WTC11 (cell line): ENCODE measurements around the gene TMPRSS6. TPM values are rescaled to one million over a fixed set of nuclear protein-coding genes. Genes with fewer than 3 reads are reported as not detected.

Experiments
- ATAC-seq: fragments of 200-7000 bp; cut with Tn5 transposase; 2 replicates; pipeline ENCODE4 v1.10.0; 2021; ENCODE audit warnings: mild to moderate bottlenecking, moderate library complexity
- CTCF ChIA-PET: fragments of 300-600 bp; sonication (Branson Sonifier 250); formaldehyde crosslinking; loops from one replicate; lab custom pipeline; 2021; ENCODE audit warnings: antibody characterized with exemption; lab: Charles Lee
- POLR2A ChIA-PET: fragments of 350-600 bp; sonication (Branson Sonifier 250); formaldehyde crosslinking; loops from one replicate; lab custom pipeline; 2021; ENCODE audit warnings: antibody characterized with exemption; lab: Charles Lee
- DNase-seq: peaks from one replicate; pipeline ENCODE4 v3.0.0; 2021; ENCODE audit warnings: low spot score
- H3K27ac Mint-ChIP-seq: 2 replicates; pipeline ENCODE4 v1.8.0; 2021; ENCODE audit warnings: mixed read lengths
- H3K27me3 Mint-ChIP-seq: 2 replicates; pipeline ENCODE4 v1.8.0; 2021; ENCODE audit warnings: low read depth, mild to moderate bottlenecking, moderate library complexity, mixed read lengths
- H3K36me3 Mint-ChIP-seq: 2 replicates; pipeline ENCODE4 v1.8.0; 2021; ENCODE audit warnings: mixed read lengths
- H3K4me1 Mint-ChIP-seq: 2 replicates; pipeline ENCODE4 v1.8.0; 2022; ENCODE audit warnings: mixed read lengths
- H3K4me3 Mint-ChIP-seq: 2 replicates; pipeline ENCODE4 v1.8.0; 2021; ENCODE audit warnings: mild to moderate bottlenecking, moderate library complexity, mixed read lengths
- H3K9me3 Mint-ChIP-seq: 2 replicates; pipeline ENCODE4 v1.8.0; 2021; ENCODE audit warnings: mixed read lengths
- CREB1 ChIP-seq: sonication (generic); formaldehyde crosslinking; IDR thresholded peaks from 2 replicates; pipeline ENCODE4 v1.8.0; 2023; ENCODE audit warnings: mild to moderate bottlenecking, missing genetic modification reagents
- ESRRA ChIP-seq: sonication (generic); formaldehyde crosslinking; IDR thresholded peaks from 2 replicates; pipeline ENCODE4 v1.8.1; 2022; ENCODE audit warnings: mild to moderate bottlenecking, missing genetic modification reagents, borderline replicate concordance
- FOXK1 ChIP-seq: sonication (generic); formaldehyde crosslinking; IDR thresholded peaks from 2 replicates; pipeline ENCODE4 v1.8.0; 2022; ENCODE audit warnings: mild to moderate bottlenecking, moderate library complexity, missing genetic modification reagents
- FOXP1 ChIP-seq: sonication (generic); formaldehyde crosslinking; IDR thresholded peaks from 2 replicates; pipeline ENCODE4 v1.8.0; 2022; ENCODE audit warnings: missing genetic modification reagents, mild to moderate bottlenecking, moderate library complexity, borderline replicate concordance
- FOXP4 ChIP-seq: sonication (generic); formaldehyde crosslinking; IDR thresholded peaks from 2 replicates; pipeline ENCODE4 v1.8.0; 2022; ENCODE audit warnings: mild to moderate bottlenecking, missing genetic modification reagents
- GRHL2 ChIP-seq: fragments of 250-450 bp; sonication (Bioruptor Pico); IDR thresholded peaks from 2 replicates; pipeline ENCODE4 v1.8.0; 2022; ENCODE audit warnings: mild to moderate bottlenecking, moderate library complexity; ENCODE audit not compliant: insufficient replicate concordance, severe bottlenecking
- MXD4 ChIP-seq: fragments of 250-450 bp; sonication (Bioruptor Pico); IDR thresholded peaks from 2 replicates; pipeline ENCODE4 v1.8.0; 2021; ENCODE audit warnings: mild to moderate bottlenecking, moderate library complexity, borderline replicate concordance
- PRDM15 ChIP-seq: sonication (generic); formaldehyde crosslinking; IDR thresholded peaks from 2 replicates; pipeline ENCODE4 v1.8.0; 2022; ENCODE audit warnings: missing genetic modification reagents
- RORB ChIP-seq: fragments of 250-450 bp; sonication (Bioruptor Pico); IDR thresholded peaks from 2 replicates; pipeline ENCODE4 v1.9.0; 2021; ENCODE audit warnings: mild to moderate bottlenecking
- SMAD3 ChIP-seq: sonication (generic); formaldehyde crosslinking; IDR thresholded peaks from 2 replicates; pipeline ENCODE4 v1.8.0; 2022; ENCODE audit warnings: missing genetic modification reagents, mild to moderate bottlenecking, borderline replicate concordance
- ZNF121 ChIP-seq: sonication (generic); formaldehyde crosslinking; IDR thresholded peaks from 2 replicates; pipeline ENCODE4 v1.8.0; 2023; ENCODE audit warnings: missing genetic modification reagents
- ZNF138 ChIP-seq: sonication (generic); formaldehyde crosslinking; conservative IDR thresholded peaks from 2 replicates; pipeline ENCODE4 v1.8.1; 2022; ENCODE audit warnings: mild to moderate bottlenecking, moderate library complexity, missing genetic modification reagents
- ZNF232 ChIP-seq: sonication (generic); formaldehyde crosslinking; IDR thresholded peaks from 2 replicates; pipeline ENCODE4 v1.8.0; 2022; ENCODE audit warnings: mild to moderate bottlenecking, missing genetic modification reagents
- ZNF423 ChIP-seq: fragments of 250-450 bp; sonication (Bioruptor Pico); IDR thresholded peaks from 2 replicates; pipeline ENCODE4 v2.1.2; 2022; ENCODE audit warnings: mild to moderate bottlenecking, moderate library complexity
- total RNA-seq: library from RNA; stranded (reverse); gene quantifications from 3 replicates; pipeline ENCODE4 v1.2.3, GENCODE V29; 2021
- TF ChIP-seq, protein P1 (sequence below): fragments of 250-450 bp; sonication (Bioruptor Pico); IDR thresholded peaks from 2 replicates; pipeline ENCODE4 v1.9.0; 2021; ENCODE audit warnings: mild to moderate bottlenecking, borderline replicate concordance
- TF ChIP-seq, protein P2 (sequence below): sonication (generic); formaldehyde crosslinking; IDR thresholded peaks from 2 replicates; pipeline ENCODE4 v1.8.0; 2023; ENCODE audit warnings: missing genetic modification reagents, mild to moderate bottlenecking, borderline replicate concordance
- TF ChIP-seq, protein P3 (sequence below): sonication (generic); formaldehyde crosslinking; IDR thresholded peaks from 2 replicates; pipeline ENCODE4 v1.8.0; 2022; ENCODE audit warnings: mild to moderate bottlenecking, missing genetic modification reagents

TMPRSS6 gene
- total RNA-seq, 1 experiment from 2014 or later = 0.11 TPM

GRCh38 chr22:37140686-37141323 lies 31.3 kb upstream of the TMPRSS6 start:
- ChIA-PET POLR2A (no interaction called here), CTCF (interaction anchor here (0.8 to 2.9 kb wide), 3 partner anchors 8 to 58 kb away, joined by 4 to 13 read pairs (median 9); no protein-coding TSS in a partner anchor)
- H3K9me3 Mint-ChIP-seq = no peaks in the 10 kb centered on the region
- no peak overlapping the region for H3K4me3 Mint-ChIP-seq
- no peak overlapping the region for H3K27ac Mint-ChIP-seq
- DNase-seq = no peak
- H3K27me3 Mint-ChIP-seq = no peaks in the 10 kb centered on the region; the same call in none of the 2 replicates
- no peak for ATAC-seq
- no peaks in the 10 kb centered on the region for H3K36me3 Mint-ChIP-seq
- TF ChIP-seq, protein P1, sequence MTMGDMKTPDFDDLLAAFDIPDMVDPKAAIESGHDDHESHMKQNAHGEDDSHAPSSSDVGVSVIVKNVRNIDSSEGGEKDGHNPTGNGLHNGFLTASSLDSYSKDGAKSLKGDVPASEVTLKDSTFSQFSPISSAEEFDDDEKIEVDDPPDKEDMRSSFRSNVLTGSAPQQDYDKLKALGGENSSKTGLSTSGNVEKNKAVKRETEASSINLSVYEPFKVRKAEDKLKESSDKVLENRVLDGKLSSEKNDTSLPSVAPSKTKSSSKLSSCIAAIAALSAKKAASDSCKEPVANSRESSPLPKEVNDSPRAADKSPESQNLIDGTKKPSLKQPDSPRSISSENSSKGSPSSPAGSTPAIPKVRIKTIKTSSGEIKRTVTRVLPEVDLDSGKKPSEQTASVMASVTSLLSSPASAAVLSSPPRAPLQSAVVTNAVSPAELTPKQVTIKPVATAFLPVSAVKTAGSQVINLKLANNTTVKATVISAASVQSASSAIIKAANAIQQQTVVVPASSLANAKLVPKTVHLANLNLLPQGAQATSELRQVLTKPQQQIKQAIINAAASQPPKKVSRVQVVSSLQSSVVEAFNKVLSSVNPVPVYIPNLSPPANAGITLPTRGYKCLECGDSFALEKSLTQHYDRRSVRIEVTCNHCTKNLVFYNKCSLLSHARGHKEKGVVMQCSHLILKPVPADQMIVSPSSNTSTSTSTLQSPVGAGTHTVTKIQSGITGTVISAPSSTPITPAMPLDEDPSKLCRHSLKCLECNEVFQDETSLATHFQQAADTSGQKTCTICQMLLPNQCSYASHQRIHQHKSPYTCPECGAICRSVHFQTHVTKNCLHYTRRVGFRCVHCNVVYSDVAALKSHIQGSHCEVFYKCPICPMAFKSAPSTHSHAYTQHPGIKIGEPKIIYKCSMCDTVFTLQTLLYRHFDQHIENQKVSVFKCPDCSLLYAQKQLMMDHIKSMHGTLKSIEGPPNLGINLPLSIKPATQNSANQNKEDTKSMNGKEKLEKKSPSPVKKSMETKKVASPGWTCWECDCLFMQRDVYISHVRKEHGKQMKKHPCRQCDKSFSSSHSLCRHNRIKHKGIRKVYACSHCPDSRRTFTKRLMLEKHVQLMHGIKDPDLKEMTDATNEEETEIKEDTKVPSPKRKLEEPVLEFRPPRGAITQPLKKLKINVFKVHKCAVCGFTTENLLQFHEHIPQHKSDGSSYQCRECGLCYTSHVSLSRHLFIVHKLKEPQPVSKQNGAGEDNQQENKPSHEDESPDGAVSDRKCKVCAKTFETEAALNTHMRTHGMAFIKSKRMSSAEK (CRISPR knock-in tag) = no peak
- TF ChIP-seq FOXK1 (CRISPR knock-in tag) (no peak), GRHL2 (CRISPR knock-in tag) (no peak), MXD4 (CRISPR knock-in tag) (no peak), ZNF232 (CRISPR knock-in tag) (no peak), ZNF423 (CRISPR knock-in tag) (no peak)
- TF ChIP-seq, protein P2, sequence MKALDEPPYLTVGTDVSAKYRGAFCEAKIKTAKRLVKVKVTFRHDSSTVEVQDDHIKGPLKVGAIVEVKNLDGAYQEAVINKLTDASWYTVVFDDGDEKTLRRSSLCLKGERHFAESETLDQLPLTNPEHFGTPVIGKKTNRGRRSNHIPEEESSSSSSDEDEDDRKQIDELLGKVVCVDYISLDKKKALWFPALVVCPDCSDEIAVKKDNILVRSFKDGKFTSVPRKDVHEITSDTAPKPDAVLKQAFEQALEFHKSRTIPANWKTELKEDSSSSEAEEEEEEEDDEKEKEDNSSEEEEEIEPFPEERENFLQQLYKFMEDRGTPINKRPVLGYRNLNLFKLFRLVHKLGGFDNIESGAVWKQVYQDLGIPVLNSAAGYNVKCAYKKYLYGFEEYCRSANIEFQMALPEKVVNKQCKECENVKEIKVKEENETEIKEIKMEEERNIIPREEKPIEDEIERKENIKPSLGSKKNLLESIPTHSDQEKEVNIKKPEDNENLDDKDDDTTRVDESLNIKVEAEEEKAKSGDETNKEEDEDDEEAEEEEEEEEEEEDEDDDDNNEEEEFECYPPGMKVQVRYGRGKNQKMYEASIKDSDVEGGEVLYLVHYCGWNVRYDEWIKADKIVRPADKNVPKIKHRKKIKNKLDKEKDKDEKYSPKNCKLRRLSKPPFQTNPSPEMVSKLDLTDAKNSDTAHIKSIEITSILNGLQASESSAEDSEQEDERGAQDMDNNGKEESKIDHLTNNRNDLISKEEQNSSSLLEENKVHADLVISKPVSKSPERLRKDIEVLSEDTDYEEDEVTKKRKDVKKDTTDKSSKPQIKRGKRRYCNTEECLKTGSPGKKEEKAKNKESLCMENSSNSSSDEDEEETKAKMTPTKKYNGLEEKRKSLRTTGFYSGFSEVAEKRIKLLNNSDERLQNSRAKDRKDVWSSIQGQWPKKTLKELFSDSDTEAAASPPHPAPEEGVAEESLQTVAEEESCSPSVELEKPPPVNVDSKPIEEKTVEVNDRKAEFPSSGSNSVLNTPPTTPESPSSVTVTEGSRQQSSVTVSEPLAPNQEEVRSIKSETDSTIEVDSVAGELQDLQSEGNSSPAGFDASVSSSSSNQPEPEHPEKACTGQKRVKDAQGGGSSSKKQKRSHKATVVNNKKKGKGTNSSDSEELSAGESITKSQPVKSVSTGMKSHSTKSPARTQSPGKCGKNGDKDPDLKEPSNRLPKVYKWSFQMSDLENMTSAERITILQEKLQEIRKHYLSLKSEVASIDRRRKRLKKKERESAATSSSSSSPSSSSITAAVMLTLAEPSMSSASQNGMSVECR (CRISPR knock-in tag) = no peak
- H3K4me1 Mint-ChIP-seq = 0 out of 2 replicates have a peak, but pooled peaks cover 1% of the 10 kb centered on the region

DNA sequence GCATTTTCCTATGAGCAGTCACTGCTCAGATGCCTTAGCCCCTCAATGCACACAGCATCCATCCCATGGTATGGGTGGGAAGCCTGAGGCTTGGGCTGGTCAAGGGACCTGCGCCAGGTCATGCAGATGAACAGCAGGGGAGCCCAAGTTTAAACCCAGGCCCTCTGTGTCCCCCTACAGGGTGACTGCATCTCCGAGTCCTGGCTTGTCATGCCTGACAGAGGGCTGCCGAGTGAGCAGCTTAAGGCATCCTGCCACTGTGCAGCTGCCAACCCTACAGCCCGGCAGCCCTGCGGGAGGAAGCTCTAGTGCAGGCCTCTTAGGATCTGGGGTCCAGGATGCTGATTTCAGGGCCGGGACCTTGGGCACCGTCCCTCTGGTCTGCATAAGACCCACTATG lies 30.2 kb upstream of the TMPRSS6 start:
- POLR2A ChIA-PET = no interaction called here
- ATAC-seq = peak; percentile 46
- Mint-ChIP-seq H3K27ac (no peak overlapping the region), H3K4me1 (no peaks in the 10 kb centered on the region), H3K9me3 (no peaks in the 10 kb centered on the region), H3K27me3 (no peaks in the 10 kb centered on the region; the same call in 1 of the 2 replicates), H3K36me3 (no peaks in the 10 kb centered on the region), H3K4me3 (no peak overlapping the region)
- no peak for DNase-seq
- CTCF ChIA-PET = interaction anchor here (0.8 to 2.9 kb wide), 4 partner anchors 9 to 59 kb away, joined by 4 to 13 read pairs (median 6); no protein-coding TSS in a partner anchor
- TF ChIP-seq GRHL2 (CRISPR knock-in tag) (no peak), PRDM15 (CRISPR knock-in tag) (no peak), FOXP1 (CRISPR knock-in tag) (no peak), MXD4 (CRISPR knock-in tag) (no peak), FOXP4 (CRISPR knock-in tag) (no peak), ZNF121 (CRISPR knock-in tag) (no peak), ZNF138 (CRISPR knock-in tag) (no peak), RORB (CRISPR knock-in tag) (no peak), CREB1 (CRISPR knock-in tag) (no peak), ESRRA (no peak), SMAD3 (CRISPR knock-in tag) (no peak)
- TF ChIP-seq, protein P3, sequence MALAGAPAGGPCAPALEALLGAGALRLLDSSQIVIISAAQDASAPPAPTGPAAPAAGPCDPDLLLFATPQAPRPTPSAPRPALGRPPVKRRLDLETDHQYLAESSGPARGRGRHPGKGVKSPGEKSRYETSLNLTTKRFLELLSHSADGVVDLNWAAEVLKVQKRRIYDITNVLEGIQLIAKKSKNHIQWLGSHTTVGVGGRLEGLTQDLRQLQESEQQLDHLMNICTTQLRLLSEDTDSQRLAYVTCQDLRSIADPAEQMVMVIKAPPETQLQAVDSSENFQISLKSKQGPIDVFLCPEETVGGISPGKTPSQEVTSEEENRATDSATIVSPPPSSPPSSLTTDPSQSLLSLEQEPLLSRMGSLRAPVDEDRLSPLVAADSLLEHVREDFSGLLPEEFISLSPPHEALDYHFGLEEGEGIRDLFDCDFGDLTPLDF (CRISPR knock-in tag) = no peak
